ENCODE data around the gene CYB561D2.

DNA sequence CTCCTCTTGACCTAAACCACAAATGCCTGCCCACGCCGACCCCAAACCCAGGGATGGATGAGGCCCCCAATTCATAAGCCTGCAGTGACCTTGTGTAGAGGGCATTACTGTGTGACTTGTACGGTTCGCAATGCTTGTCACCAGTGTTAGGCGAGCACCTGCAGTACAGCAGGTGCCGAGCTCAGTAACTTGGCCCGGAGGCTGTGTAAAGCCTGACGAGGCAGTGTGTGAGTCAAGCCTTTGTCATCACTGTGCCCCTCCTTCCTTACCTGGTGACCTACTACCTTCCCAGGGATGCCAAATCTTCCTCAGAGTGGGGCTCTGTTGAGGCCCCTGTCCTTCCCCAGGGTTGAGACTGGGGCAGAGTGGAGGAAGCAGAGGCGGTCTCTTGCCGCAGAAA is 45.8 kb downstream of the CYB561D2 start:
- no peak for TF ChIP-seq EP300 (IDR thresholded peaks at IDR 0.05)
- no peak for TF ChIP-seq POLR2A (IDR thresholded peaks at IDR 0.05)
- no peak for TF ChIP-seq CTCF (IDR thresholded peaks at IDR 0.05)
- no peak for TF ChIP-seq POLR2AphosphoS5 (IDR thresholded peaks at IDR 0.05)
